Transverse colon (tissue), 4 donors: ENCODE results near the gene GLIS2. TPM values are rescaled to one million over a fixed set of nuclear protein-coding genes. Genes with fewer than 3 reads are reported as not detected.

Experiments used
- DNase-seq: peaks from one replicate; pipeline ENCODE4 v3.0.0-alpha.2; 2019
- H3K27ac ChIP-seq, 4 donors: fragments of 200-600 bp; sonication (generic); 2 replicates each; pipeline ENCODE4 v1.5.1; 2016 to 2018; ENCODE audit warnings: inconsistent platforms in 4 of 4
- H3K27me3 ChIP-seq: fragments of 200-600 bp; sonication (generic); 2 replicates; pipeline ENCODE4 v1.5.1; 2017; ENCODE audit warnings: inconsistent platforms
- H3K36me3 ChIP-seq, 4 donors: fragments of 200-600 bp; sonication (generic); 2 replicates each; pipeline ENCODE4 v1.5.1; 2017 to 2019; ENCODE audit warnings: inconsistent platforms in 4 of 4
- H3K4me1 ChIP-seq, 4 donors: fragments of 200-600 bp; sonication (generic); 2 replicates each; pipeline ENCODE4 v1.5.1; 2017 to 2020; ENCODE audit warnings: inconsistent platforms in 4 of 4
- H3K4me3 ChIP-seq, 4 donors: fragments of 200-600 bp; sonication (generic); 1 replicate in 1 of 4; 2 replicates in 3 of 4; pipeline versions ENCODE4 v1.5.1 to v1.6.1; 2017 to 2019; ENCODE audit warnings: inconsistent platforms in 4 of 4
- H3K9me3 ChIP-seq, 2 donors: fragments of 200-600 bp; sonication (generic); 2 replicates each; pipeline ENCODE4 v1.5.1; 2017 to 2019; ENCODE audit warnings: inconsistent platforms in 2 of 2
- CTCF ChIP-seq, 5 experiments: fragments of 200-600 bp in 3 of 5; fragments of 450-650 bp in 2 of 5; sonication (generic) in 3 of 5; IDR thresholded peaks; 1 replicate in 2 of 5; 2 replicates in 3 of 5; pipeline ENCODE4 v1.5.1; 2016 to 2017; ENCODE audit warnings: antibody characterized with exemption in 5 of 5, inconsistent platforms in 3 of 5, mild to moderate bottlenecking in 2 of 5, moderate library complexity in 1 of 5
- EP300 ChIP-seq: sonication (generic); formaldehyde crosslinking; IDR thresholded peaks from one replicate; pipeline ENCODE4 v1.6.1; 2017; ENCODE audit warnings: antibody characterized with exemption, low read depth
- POLR2A ChIP-seq: fragments of 450-650 bp; IDR thresholded peaks from one replicate; pipeline ENCODE4 v1.6.1; 2016; ENCODE audit warnings: antibody characterized with exemption, mild to moderate bottlenecking, moderate library complexity
- POLR2AphosphoS5 ChIP-seq, 3 donors: sonication (generic); formaldehyde crosslinking; IDR thresholded peaks; one replicate each; pipeline ENCODE4 v1.6.1; 2016; ENCODE audit warnings: antibody characterized with exemption in 3 of 3
- WGBS, 2 donors: methylation state at CpG; one replicate each; pipeline ENCODE4 v1.1.5; 2018; ENCODE audit warnings: low coverage in 1 of 2; 5-methylcytosine and 5-hydroxymethylcytosine counted together
- in situ Hi-C, 4 donors: fragments of 200-750 bp; cut with MboI; loops; one replicate each; pipeline versions ENCODE4 v1.15.0 to v1.15.1; 2017; ENCODE audit warnings: low sequenced_read_pairs in 3 of 4, low pct_ligation_motif_present in 1 of 4, low pct_unique_long_range_greater_than_20kb in 1 of 4
- intact Hi-C: fragments of 100-400 bp; cut with DNase I; formaldehyde crosslinking; loops from one replicate; pipeline ENCODE4 v1.15.1; 2023; ENCODE audit warnings: low total_unique reads
- total RNA-seq, 4 donors: library from RNA; depleted of rRNA; stranded (reverse); fragments of >200 nt; gene quantifications; one replicate each; pipeline ENCODE4 v1.1.0, GENCODE V29; 2016

GLIS2 gene
- total RNA-seq, 4 donors from 2014 or later: 0.68 to 5.0 (median 1.8) TPM

GRCh38 chr16:4338125-4338582 is 22.3 kb downstream of the GLIS2 start:
- H3K36me3 ChIP-seq: no peaks in the 10 kb centered on the region
- intact Hi-C loops (loop anchor here (10.0 kb wide), 1 partner anchor 133 kb away; no protein-coding TSS in a partner anchor), in situ Hi-C loops (loop anchor here in 1 of 4 donors (25.0 kb wide), 1 partner anchor 151 kb away; no protein-coding TSS in a partner anchor)

GRCh38 chr16:4338712-4339299 is 22.9 kb downstream of the GLIS2 start:
- Histone ChIP-seq H3K4me3 (no peak overlapping the region), H3K36me3 (no peaks in the 10 kb centered on the region), H3K4me1 (peaks cover 0 to 5% (median 0%) of the 10 kb centered on the region in 4 donors), H3K27me3 (no peaks in the 10 kb centered on the region), H3K27ac (no peak overlapping the region), H3K9me3 (no peaks in the 10 kb centered on the region)
- in situ Hi-C loops: loop anchor here in 1 of 4 donors (25.0 kb wide), 1 partner anchor 152 kb away; no protein-coding TSS in a partner anchor
- no peak for DNase-seq
- TF ChIP-seq CTCF (IDR thresholded peaks at IDR 0.05) (no peak), POLR2AphosphoS5 (IDR thresholded peaks at IDR 0.05) (no peak), POLR2A (no peak), EP300 (no peak)
- intact Hi-C loops: loop anchor here (10.0 kb wide), 1 partner anchor 134 kb away; no protein-coding TSS in a partner anchor
- 83% methylated on average over 10 of the region's 10 CpGs; no CpG with 5 or more reads in 1 of the 2 donors for WGBS, 2 donors

More at GRCh38 chr16:4338125-4338582, 22.3 kb downstream of the GLIS2 start:
- Histone ChIP-seq H3K27me3 (no peaks in the 10 kb centered on the region), H3K27ac (no peak overlapping the region), H3K4me3 (no peak overlapping the region), H3K9me3 (no peaks in the 10 kb centered on the region), H3K4me1 (peaks cover 0 to 5% (median 0%) of the 10 kb centered on the region in 4 donors)
- 91% methylated on average over 7 of the region's 12 CpGs; no CpG with 5 or more reads in 1 of the 2 donors for WGBS, 2 donors
- TF ChIP-seq CTCF (IDR thresholded peaks at IDR 0.05): no peak
- TF ChIP-seq POLR2AphosphoS5 (IDR thresholded peaks at IDR 0.05): no peak
- no peak for TF ChIP-seq POLR2A
- TF ChIP-seq EP300: no peak
- DNase-seq: no peak

- in situ Hi-C loops (loop anchor here in 1 of 4 donors (25.0 kb wide), 1 partner anchor 152 kb away; no protein-coding TSS in a partner anchor), intact Hi-C loops (loop anchor here (10.0 kb wide), 1 partner anchor 135 kb away; no protein-coding TSS in a partner anchor)
- H3K36me3 ChIP-seq: no peaks in the 10 kb centered on the region
- TF ChIP-seq POLR2AphosphoS5 (IDR thresholded peaks at IDR 0.05) (no peak), EP300 (no peak), POLR2A (no peak)
- no peak overlapping the region for H3K27ac ChIP-seq
- H3K27me3 ChIP-seq: no peaks in the 10 kb centered on the region
- 43 to 69% methylated on average over 4 to 10 of the region's 10 CpGs for WGBS, 2 donors
- no peak overlapping the region for H3K4me3 ChIP-seq
- H3K9me3 ChIP-seq: no peaks in the 10 kb centered on the region
- no peak for DNase-seq
- H3K4me1 ChIP-seq: peaks cover 0 to 5% (median 0%) of the 10 kb centered on the region in 4 donors
Observed at GRCh38 chr16:4339455-4339854, 23.6 kb downstream of the GLIS2 start.

- WGBS, 2 donors: 56% methylated on average over 13 of the region's 14 CpGs; no CpG with 5 or more reads in 1 of the 2 donors
- Histone ChIP-seq H3K4me3 (no peak overlapping the region), H3K4me1 (peaks cover 0 to 5% (median 0%) of the 10 kb centered on the region in 4 donors), H3K27ac (no peak overlapping the region), H3K27me3 (no peaks in the 10 kb centered on the region), H3K36me3 (no peaks in the 10 kb centered on the region), H3K9me3 (no peaks in the 10 kb centered on the region)
- TF ChIP-seq POLR2AphosphoS5 (IDR thresholded peaks at IDR 0.05) (no peak), EP300 (no peak), POLR2A (no peak), CTCF (IDR thresholded peaks at IDR 0.05) (no peak)
- in situ Hi-C loops (loop anchor here in 1 of 4 donors (25.0 kb wide), 1 partner anchor 153 kb away; no protein-coding TSS in a partner anchor), intact Hi-C loops (loop anchor here (5.0 to 10.0 kb wide), 2 partner anchors 135 to 1518 kb away; no protein-coding TSS in a partner anchor)
- DNase-seq: no peak
Observed at GRCh38 chr16:4339909-4340308, 24.0 kb downstream of the GLIS2 start.
